ENCODE results near the gene NKX1-1.

GRCh38 chr4:1384675-1385372 is 21.4 kb downstream of the NKX1-1 start:
- TF ChIP-seq CTCF (IDR thresholded peaks at IDR 0.05; ENCODE audit: poor library complexity, severe bottlenecking): no peak
- no peak for TF ChIP-seq REST (IDR thresholded peaks at IDR 0.05; ENCODE audit: borderline replicate concordance)
- TF ChIP-seq EZH2 (IDR thresholded peaks at IDR 0.05; ENCODE audit: borderline replicate concordance, insufficient read depth, low read length, poor library complexity, severe bottlenecking): no peak
- TF ChIP-seq POLR2AphosphoS5 (IDR thresholded peaks at IDR 0.05): no peak
- TF ChIP-seq SMC3 (conservative IDR thresholded peaks at IDR 0.05; ENCODE audit: poor library complexity): no peak

Measured in neural cell (in vitro differentiated cells).